ENCODE results near the gene SPTAN1. TPM values are rescaled to one million over a fixed set of nuclear protein-coding genes. Genes with fewer than 3 reads are reported as not detected.

Gene SPTAN1
- polyA plus RNA-seq, 3 donors, result 288 to 327 (median 319) TPM

DNA sequence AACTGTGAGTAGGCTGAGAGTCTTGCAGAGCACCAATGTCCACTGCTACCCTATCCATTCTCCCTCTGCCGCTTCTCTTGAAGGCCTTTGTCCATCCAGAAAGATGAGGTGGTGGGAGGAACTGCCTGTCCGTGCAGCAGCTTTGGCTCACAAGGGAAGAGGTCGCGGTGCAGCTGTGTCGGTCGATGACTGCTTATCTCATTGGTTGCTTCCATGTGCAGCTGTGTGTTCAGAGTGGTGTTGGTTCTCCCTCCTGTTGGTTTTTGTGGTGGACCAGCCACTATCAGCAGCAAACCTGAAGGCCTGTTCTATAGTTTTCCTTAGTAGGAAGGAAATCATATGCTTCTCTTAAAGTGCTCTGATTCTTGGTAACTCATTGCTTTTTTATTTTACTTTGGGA lies 40.7 kb downstream of the SPTAN1 start:
- no peak for DNase-seq (ENCODE audit: low read depth in 3 of 3, low spot score in 2 of 3)

DNA sequence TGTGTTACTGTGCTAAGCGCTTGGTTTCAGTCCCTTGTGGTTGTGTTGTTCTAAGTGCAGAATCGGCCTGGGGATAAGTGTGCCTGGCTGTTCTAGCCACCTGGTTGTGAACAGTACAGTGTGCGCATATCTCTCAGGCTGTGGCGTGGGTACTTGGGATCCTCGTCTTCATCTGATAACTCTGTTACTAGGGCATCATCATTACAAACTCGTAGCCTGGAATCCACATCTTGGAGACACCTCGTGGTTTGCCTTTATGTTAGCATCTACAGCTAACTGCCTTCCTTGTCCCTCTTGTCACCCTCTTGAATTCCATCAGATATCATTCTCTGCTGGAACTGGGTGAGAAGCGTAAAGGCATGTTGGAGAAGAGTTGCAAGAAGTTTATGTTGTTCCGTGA lies 41.5 kb downstream of the SPTAN1 start:
- DNase-seq (ENCODE audit: low read depth in 3 of 3, low spot score in 2 of 3), result no peak

DNA sequence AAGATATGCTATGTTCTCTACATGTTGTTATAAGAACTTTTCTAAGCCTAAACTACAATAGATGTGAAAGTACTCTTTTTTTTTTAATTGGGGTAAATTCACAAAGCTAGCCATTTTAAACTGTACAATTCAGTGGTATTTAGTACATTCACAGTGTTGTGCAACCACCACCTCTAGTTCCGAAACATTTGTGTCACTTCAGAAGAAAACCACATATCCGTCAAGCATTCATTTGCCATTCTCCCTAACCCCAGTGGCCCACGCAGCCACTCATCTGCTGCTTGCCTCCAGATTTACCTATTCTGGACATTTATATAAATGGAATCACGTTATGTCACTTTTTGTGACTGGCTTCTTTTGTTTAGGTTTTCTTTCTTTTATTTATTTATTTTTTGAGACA lies 43.1 kb downstream of the SPTAN1 start:
- no peak for DNase-seq (ENCODE audit: low read depth in 3 of 3, low spot score in 2 of 3)

DNA sequence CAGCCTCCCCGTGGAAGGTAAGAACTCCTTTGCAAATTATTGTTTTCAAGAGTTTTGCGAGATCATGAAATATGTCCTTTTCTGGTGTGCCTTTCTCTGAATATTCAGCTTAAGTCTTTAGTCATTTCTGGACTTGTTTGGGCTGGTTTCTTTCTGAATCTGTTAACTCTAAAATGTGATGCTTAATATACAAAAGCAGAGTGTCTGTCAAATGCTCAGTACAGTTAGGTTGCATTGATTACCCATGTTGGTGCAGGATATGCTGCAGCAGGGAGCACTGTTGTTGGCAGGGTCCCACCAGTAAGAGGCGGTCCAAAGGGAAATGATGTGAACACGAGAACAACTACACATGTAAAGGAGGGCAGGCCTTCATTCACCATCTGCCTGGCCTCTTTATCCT lies 47.7 kb downstream of the SPTAN1 start:
- no peak for DNase-seq (ENCODE audit: low read depth in 3 of 3, low spot score in 2 of 3)

DNA sequence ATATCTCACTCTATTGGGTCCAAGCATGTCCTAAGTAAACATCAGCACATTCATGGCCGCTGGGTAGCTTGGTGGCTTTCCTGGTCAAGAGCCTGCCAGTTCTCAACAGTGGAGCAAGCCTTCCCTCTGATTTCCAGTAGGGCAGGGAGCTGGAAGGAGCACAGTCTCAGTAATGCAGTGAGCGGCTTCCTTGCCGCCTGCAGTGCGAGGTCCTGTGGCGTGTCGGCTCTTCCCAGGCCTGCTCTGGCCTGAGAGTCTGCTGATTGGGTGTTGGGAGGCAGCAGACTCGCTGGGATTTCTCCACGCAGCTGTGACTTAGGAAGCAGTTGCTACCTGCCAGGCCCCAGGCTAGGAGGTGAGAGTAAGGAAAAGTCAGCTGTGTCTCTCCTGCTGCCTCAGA lies 51.3 kb downstream of the SPTAN1 start:
- DNase-seq (ENCODE audit: low read depth in 3 of 3, low spot score in 2 of 3), result no peak

DNA sequence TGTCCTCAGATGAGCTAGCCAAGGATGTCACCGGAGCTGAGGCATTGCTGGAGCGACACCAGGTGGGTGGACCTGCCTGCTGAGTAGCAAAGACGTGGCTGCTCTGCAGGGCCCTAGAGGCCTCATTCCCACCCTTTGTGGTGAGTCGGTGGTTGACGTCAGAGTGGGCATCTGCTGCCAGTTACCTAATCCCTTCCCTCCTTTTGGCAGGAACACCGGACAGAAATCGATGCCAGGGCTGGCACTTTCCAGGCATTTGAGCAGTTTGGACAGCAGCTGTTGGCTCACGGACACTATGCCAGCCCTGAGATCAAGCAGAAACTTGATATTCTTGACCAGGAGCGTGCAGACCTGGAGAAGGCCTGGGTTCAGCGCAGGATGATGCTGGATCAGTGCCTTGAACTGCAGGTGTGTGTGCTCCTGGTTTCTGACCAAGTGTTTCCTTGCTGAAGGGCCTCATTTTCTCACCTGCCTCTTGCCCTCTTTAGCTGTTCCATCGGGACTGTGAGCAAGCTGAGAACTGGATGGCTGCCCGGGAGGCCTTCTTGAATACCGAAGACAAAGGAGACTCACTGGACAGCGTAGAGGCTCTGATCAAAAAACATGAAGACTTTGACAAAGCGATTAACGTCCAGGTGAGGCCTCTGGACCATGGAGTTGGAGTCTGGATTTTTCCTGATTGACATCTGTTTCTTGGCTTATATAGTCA lies 55.4 kb downstream of the SPTAN1 start:
- no peak for DNase-seq (ENCODE audit: low read depth in 3 of 3, low spot score in 2 of 3)

DNA sequence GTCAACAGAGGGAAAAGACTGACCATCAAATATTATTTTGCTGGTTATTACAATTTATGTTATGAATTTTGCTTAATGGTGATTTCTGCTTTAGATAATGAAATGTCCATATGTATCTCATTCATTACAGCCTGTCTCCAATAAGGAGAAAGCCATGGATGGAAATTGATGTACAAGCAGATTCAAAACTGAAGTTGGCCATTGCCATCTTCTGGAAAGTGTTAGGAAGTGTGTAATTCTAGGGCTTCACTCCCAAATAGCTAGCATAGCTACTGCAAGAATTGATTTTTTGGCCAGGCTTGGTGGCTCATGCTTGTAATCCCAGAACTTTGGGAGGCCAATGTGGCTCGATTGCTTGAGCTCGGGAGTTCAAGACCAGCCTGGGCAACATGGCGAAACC lies 58.5 kb downstream of the SPTAN1 start:
- no peak for DNase-seq (ENCODE audit: low read depth in 3 of 3, low spot score in 2 of 3)

DNA sequence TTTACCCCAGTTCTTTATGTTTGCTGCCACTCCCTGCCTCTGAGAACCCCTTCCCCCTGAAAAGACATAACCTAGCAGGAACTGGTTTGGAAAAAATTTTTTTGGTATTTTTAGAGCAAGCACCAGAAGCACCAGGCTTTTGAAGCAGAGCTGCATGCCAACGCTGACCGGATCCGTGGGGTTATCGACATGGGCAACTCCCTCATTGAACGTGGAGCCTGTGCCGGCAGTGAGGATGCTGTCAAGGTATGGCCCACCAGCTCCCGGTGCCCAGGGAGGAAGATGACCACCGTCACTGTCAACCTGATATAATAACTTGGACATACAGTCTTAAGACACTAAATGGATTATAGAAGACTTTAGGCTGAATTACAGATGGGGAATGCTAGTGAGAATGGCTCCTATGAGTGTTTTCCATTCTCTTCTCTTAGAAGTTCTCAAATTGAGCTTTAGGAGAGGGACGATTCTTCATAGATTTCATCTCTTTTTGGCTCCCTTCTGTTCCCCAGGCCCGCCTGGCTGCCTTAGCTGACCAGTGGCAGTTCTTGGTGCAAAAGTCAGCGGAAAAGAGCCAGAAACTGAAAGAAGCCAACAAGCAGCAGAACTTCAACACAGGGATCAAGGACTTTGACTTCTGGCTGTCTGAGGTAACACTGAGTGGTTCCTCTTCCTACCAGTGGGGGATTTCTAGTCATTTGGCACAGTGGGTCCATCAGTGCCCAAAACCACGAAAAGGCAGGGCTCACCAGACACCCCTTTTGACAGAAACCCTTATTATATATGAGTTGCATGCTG lies 59.4 kb downstream of the SPTAN1 start:
- no peak for DNase-seq (ENCODE audit: low read depth in 3 of 3, low spot score in 2 of 3)

DNA sequence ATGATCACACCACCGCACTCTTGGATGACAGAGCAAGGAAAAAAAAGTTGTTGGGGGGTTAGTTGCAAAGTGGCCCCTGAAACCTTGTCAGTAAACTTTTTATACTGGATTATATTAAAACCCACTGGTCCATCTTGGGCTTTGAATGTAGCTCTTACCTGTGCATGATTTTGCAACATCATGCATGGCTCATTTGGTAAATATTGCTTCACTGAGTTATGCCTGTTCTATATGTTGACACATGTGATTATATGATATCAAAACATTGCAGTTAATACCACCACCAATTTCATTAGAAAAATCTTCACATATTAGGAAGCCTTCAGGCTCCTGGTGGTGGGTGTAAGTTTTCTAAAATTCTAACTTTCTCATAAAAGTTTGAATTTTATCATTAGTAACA lies 62.3 kb downstream of the SPTAN1 start:
- DNase-seq (ENCODE audit: low read depth in 3 of 3, low spot score in 2 of 3), result no peak

DNA sequence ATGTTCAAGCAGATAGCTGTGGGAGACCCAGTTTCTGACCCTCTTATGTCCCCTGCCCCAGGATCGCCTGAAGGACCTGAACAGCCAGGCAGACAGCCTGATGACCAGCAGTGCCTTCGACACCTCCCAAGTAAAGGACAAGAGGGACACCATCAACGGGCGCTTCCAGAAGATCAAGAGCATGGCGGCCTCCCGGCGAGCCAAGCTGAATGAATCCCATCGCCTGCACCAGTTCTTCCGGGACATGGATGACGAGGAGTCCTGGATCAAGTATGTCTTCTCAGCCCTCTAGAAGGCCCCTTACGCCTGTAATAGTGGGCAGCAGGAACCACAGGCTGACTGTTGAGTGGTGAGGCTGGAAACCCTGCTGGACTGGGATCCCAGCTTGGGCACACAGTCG lies 63.2 kb downstream of the SPTAN1 start:
- DNase-seq (ENCODE audit: low read depth in 3 of 3, low spot score in 2 of 3), result no peak

DNA sequence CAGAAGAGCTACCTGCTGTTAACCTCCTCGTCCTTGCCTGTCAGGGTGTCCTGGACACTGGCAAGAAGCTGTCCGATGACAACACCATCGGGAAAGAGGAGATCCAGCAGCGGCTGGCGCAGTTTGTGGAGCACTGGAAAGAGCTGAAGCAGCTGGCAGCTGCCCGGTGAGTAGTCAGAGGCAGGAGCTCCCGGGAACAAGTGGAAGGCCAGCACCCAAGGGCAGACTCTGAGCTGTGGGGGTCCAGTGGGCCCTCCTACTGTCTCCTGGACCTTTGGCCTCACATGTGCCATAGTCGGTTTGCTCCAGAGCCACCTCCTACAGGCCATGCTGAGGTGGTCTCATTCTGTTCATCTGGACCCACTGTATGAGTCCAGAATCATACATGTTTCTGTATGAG lies 65.6 kb downstream of the SPTAN1 start:
- no peak for DNase-seq (ENCODE audit: low read depth in 3 of 3, low spot score in 2 of 3)

DNA sequence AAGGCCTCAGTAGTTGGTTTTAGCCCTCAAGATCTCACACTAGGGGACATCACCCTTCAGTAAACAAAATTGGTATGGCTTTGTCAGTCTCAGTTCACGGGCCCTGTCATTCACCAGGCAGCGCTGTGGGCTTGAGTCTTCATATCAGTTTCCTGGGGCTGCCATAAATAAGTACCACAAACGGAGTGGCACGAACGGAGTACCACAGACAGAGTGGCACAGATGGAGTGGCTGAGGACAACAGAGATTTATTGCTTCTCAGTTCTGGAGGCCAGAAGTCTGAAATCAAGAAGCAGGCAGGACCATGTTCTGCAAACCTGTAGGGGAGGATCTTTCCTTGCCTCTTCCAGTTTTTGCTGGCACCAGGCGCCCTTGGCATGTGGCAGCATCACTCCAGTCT lies 66.7 kb downstream of the SPTAN1 start:
- DNase-seq (ENCODE audit: low read depth in 3 of 3, low spot score in 2 of 3), result no peak

DNA sequence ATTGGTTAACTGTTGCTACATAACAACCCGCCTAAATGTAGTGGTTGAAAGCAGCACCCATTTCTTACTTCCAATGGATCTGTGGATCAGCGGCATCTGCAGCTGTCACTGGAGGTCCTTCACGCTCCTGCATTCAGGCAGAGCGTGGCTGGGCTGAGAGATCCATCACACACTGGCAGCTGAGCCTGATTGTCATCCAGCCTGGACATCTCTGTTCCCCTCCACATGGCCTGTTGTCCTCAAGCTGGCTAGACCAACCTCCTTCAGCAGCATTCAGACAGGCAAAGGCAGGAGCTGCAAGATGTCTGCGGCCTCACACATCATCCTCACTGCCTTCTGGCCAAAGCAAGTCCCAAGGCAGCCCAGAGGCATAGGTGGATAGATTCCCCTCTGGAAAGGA lies 67.4 kb downstream of the SPTAN1 start:
- DNase-seq (ENCODE audit: low read depth in 3 of 3, low spot score in 2 of 3), result no peak

DNA sequence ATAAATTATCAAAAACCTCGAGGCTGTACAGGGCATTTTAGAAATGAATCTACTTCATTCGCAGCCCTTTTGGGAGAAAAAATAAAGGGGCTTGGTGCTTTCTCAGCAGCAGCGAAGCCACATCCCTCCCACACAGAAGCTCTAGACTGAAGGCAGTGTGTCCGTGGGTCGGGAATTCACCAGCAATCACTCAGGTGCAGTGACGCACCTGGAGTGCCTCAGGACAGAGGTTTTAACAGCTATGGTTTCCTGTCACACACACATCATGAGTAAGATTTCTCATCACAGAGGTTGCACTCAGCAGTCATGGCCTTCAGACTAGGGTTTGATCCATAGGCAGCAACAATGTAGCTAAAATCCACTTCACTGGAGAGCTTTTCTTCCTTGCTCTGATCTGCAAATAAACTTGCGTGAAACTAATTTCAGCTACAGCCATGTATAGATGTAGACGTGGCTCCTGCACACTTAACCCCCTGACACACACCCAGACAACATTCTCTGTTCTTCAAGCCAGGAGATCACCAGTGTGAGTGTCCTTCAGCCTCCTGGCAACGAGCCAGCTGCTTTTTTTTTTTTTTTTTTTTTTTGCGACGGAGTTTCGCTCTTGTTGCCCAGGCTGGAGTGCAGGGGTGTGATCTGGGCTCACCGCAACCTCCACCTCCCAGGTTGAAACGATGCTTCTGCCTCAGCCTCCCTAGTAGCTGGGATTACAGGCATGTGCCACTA lies 69.5 kb downstream of the SPTAN1 start:
- no peak for DNase-seq (ENCODE audit: low read depth in 3 of 3, low spot score in 2 of 3)

DNA sequence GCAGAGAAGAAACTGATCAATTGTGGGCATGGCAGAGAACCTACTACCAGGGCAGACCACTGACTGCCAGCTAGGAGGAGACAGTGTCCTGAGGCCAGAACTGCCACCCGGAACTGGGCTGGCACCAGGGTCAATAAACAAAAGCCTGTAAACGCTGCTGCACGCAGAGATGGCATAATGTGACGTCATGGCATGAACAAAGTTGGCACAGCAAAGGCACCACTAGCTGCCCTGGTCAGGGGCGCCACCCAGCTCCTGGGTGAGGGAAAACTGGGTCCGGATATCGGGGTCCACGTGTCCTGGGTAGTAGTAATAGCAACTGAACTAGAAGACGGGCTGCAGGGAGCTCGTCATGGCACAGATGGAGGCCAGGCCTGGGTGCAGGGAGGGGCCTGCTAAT lies 72.2 kb downstream of the SPTAN1 start:
- DNase-seq (ENCODE audit: low read depth in 3 of 3, low spot score in 2 of 3), result no peak

DNA sequence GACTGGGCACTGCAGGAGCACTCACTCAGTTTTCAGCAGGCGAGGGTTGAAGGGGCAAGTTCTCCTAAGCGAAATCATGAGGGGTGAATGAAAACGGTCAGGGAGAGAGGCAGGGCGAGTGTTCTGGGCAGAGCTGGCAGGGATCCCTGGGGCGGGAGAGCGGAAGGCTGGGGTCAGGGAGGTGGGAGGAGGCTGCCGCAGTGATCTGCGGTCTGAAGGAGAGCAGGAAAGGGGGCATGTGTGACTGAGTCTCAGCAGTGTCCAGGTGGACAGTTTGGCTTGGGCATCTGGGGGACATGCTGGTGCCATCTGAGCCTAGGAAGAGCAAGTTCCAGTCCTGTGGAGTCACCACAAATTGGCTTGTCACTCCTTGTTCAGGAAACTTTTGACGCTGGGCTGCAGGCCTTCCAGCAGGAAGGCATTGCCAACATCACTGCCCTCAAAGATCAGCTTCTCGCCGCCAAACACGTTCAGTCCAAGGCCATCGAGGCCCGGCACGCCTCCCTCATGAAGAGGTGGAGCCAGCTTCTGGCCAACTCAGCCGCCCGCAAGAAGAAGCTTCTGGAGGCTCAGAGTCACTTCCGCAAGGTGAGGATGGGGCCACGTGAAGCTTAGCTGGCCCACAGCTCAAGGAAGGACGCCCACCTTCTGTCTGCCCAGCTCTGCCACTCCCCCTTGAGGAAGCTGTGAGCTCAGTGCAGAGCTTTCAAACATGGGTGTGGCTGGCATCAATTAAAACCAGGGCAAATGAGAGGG lies 73.2 kb downstream of the SPTAN1 start:
- DNase-seq (ENCODE audit: low read depth in 3 of 3, low spot score in 2 of 3), result no peak

DNA sequence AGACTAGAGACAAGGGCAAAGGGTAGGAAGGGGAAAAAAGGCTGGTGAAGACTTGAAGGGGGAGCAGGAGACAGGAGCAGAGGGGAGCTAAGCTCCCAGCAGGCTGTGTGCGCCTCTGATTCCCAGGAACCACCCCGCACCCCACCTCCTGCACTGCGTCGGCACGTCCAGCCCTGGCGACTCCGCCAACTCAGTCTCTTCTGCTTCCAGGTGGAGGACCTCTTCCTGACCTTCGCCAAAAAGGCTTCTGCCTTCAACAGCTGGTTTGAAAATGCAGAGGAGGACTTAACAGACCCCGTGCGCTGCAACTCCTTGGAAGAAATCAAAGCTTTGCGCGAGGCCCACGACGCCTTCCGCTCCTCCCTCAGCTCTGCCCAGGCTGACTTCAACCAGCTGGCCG lies 73.8 kb downstream of the SPTAN1 start:
- no peak for DNase-seq (ENCODE audit: low read depth in 3 of 3, low spot score in 2 of 3)

DNA sequence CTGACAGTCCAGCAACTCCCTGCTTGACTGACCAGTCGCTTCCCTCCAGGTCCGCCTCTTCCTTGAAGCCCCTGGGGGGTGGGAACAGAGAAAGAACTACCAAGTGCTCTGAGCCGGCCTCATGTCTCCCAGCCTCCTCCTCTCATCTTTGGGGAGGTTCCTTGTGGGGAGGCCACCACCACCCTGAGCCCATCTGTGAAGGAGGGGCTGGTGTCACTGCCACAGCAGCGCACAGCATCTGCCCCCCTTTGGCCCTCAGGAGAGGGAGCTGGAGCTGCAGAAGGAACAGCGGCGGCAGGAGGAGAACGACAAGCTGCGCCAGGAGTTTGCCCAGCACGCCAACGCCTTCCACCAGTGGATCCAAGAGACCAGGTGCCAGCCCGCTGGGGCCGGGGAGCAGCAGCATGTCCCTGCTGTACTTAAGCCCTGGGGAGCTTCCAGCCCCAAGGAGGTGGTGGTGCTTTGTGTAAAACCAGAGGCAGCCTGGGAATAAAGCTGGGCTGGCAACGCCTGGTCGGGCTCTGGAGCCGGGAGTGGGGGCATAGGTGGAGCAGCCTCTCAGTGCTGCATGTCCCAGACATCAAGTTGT lies 74.8 kb downstream of the SPTAN1 start:
- DNase-seq (ENCODE audit: low read depth in 3 of 3, low spot score in 2 of 3), result no peak

DNA sequence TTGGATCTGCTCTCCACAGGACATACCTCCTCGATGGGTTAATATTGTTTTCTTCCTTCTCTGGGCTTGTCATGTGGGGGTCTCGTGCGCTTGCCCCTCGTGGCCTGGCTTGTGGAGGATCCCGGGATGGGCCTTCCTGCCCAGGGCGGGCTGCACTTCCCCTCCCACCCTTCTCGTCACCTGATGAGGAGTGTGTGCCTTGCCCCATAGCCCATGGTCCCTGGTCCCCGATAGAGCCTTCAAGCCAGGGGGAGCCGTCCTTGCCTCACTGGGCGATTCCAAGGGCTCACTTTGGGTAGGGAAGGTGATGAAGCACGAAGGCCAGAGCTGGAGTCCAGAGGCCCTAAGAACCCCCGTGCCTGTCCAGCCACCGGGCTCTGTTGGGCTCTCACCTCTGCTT lies 75.5 kb downstream of the SPTAN1 start:
- DNase-seq (ENCODE audit: low read depth in 3 of 3, low spot score in 2 of 3), result no peak

DNA sequence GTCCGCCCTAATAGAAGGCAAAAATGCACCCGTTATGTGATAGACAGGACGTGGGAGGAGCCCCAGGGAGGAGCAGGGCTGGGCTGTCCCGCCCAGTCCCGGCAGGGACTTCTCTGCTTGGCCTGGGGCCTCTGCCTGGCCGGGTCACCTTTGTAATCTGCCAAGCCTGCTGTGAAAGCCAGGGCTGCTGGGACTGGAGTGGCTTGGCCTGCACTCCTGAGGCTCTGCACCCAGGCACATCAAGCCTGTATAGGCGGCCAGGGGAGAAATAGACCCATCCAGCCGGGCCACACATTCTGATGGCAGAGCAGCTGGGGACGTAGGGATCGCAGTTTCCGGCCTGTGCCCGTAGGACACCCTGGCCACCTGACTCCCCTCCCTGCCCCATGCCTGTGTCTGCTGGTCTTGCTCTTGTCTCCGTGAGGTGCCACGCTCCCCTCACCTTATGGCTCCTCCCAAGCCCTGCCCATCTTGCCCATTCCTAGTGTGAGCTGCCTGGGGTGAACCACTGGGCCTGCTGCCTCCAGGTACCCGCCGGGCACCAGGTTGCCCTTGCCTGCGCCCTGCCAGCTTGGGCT lies 76.2 kb downstream of the SPTAN1 start:
- no peak for DNase-seq (ENCODE audit: low read depth in 3 of 3, low spot score in 2 of 3)

All from right renal cortex interstitium (tissue), 3 donors.